ENCODE results near the gene ASCC1. TPM values are rescaled to one million over a fixed set of nuclear protein-coding genes. Genes with fewer than 3 reads are reported as not detected.
A peak's percentile ranks its signal among the peaks of the same experiment; 100 is the strongest.

The ASCC1 gene
- polyA plus RNA-seq, 2 of the 4 experiments (the other 2 are of a cell fraction), result 56.5 to 82.3 TPM

DNA sequence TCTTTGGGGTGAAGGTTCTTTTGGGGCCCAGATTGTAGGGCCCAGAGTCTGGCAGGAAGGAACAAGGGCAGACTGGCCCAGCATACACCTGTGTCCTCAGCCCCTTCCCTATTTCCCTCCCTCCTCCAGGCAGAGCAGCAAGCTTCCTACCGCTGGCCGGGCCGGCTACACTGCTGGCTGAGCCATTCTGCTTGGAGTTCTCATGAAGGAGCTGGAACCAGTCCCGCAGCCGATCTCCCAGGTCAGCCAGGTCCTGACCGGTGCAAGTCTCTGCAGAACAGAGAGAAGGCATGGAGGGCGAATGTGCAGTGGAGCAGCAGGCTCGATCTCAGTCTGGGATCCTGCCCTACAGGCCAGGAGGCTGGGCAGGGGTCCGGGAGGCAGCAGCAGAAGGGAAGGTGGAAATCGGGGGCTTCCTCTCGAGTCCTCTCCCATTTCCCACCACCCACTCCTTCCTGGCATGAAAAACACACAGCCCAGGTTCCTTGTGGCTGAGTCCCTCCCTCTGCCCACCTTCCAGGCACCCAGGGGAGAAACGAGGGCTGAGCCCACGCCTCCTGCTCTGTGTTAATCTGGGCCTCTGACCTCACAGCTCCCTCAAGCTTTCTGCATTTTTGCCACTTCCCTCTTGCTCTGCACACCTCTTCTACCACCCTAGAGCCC, 148.5 kb downstream of the ASCC1 start:
- WGBS (ENCODE audit: missing lambda C conversion rate), result 86% methylated on average over 13 of the region's 13 CpGs
- Histone ChIP-seq H3K4me1 (peaks cover 10% of the 10 kb centered on the region; the same call in 2 of the 3 replicates), H3K9me3 (peaks cover 4% of the 10 kb centered on the region; the same call in 2 of the 3 replicates), H3K4me3 (no peak overlapping the region), H3K27ac (peak overlapping the region in 1 of 2 experiments; percentile 10; a peak in 1 of 6 replicates), H3K4me2 (no peak overlapping the region)
- FAIRE-seq (no peak), ATAC-seq (no peak), DNase-seq (ENCODE audit: low read depth in 1 of 2, low spot score in 1 of 2) (no peak)
- ChIA-PET POLR2A (no interaction called here), CTCF (interaction anchor here (0.8 to 7.9 kb wide), 6 partner anchors 8 to 269 kb away, joined by 3 to 66 read pairs (median 6); no protein-coding TSS in a partner anchor)
- TF ChIP-seq FOXS1 (CRISPR knock-in tag; IDR thresholded peaks at IDR 0.05) (no peak), CBX2 (IDR thresholded peaks at IDR 0.05; ENCODE audit: borderline replicate concordance, low read depth) (no peak)

DNA sequence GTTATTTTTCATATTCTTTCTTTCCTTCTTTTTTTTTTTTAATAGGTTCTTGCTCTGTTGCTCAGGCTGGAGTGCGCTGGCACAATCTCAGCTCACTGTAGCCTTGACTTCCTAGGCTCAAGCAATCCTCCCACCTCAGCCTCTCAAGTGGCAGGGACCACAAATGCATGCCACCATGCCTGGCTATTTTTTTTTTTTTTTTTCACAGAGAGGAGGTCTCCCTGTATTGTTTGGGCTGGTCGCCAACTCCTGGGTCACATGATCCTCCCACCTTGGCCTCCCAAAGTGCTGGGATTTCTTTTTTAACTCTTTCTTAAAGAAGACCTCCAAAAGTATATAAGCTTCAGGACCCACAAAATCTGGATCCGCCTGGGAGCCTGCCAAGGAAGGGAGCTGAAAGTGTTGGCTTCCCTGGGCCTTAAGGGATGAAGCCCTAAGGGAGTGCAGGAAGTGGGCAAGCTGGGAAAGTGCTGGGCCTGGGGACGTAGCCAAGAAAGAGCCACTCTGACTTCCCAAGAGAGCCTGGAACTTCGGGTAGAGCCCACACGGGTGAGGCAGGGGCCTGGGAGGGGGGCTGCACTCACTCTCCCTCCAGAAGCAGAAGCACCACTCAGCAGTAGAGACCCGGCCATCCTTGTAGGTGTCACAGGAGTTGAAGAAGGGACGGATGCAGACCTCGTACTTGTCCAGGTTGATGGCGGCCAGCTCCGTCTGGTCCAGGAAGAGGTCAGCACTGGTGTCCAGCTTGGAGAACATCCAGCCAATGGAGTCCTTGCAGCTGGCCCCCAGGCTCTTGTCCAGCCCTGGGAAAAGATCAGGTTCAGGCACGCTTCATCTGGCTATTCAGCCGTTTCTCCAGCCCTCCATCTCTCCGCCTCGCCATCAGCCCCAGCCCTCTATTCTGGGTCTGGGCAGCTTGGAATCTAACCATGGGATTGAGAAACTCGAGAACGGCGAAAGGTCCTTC, 149.5 kb downstream of the ASCC1 start:
- ChIA-PET CTCF (interaction anchor here (0.6 to 7.9 kb wide), 10 partner anchors 9 to 270 kb away, joined by 3 to 66 read pairs (median 4); partner anchors contain the start of gene SPOCK2), POLR2A (no interaction called here)
- ATAC-seq, result no peak
- no peak for FAIRE-seq
- WGBS (ENCODE audit: missing lambda C conversion rate), result 87% methylated on average over 18 of the region's 18 CpGs
- H3K9me3 ChIP-seq, result no peaks in the 10 kb centered on the region
- H3K27ac ChIP-seq, result no peak overlapping the region
- H3K4me1 ChIP-seq, result peaks cover 10% of the 10 kb centered on the region; the same call in 2 of the 3 replicates
- no peak overlapping the region for H3K4me3 ChIP-seq
- no peak for DNase-seq (ENCODE audit: low read depth in 1 of 2, low spot score in 1 of 2)
- no peak for TF ChIP-seq JUN (IDR thresholded peaks at IDR 0.05)
- TF ChIP-seq PHF8 (IDR thresholded peaks at IDR 0.05; ENCODE audit: borderline replicate concordance, low read depth), result no peak
- TF ChIP-seq, protein P1, sequence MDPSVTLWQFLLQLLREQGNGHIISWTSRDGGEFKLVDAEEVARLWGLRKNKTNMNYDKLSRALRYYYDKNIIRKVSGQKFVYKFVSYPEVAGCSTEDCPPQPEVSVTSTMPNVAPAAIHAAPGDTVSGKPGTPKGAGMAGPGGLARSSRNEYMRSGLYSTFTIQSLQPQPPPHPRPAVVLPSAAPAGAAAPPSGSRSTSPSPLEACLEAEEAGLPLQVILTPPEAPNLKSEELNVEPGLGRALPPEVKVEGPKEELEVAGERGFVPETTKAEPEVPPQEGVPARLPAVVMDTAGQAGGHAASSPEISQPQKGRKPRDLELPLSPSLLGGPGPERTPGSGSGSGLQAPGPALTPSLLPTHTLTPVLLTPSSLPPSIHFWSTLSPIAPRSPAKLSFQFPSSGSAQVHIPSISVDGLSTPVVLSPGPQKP (IDR thresholded peaks at IDR 0.05; ENCODE audit: low read depth, low read length), result no peak
- no peak for TF ChIP-seq MAZ (IDR thresholded peaks at IDR 0.05; ENCODE audit: borderline replicate concordance, low read depth, low read length)
- TF ChIP-seq HOXB5 (CRISPR knock-in tag; IDR thresholded peaks at IDR 0.05), result no peak
- TF ChIP-seq SREBF2 (IDR thresholded peaks at IDR 0.05), result no peak
- TF ChIP-seq, protein P2, sequence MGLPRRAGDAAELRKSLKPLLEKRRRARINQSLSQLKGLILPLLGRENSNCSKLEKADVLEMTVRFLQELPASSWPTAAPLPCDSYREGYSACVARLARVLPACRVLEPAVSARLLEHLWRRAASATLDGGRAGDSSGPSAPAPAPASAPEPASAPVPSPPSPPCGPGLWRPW (IDR thresholded peaks at IDR 0.05), result no peak
- no peak for TF ChIP-seq EP300 (IDR thresholded peaks at IDR 0.05)
- no peak for TF ChIP-seq HOXA7 (CRISPR knock-in tag; IDR thresholded peaks at IDR 0.05)
- no peak for TF ChIP-seq GATA3 (IDR thresholded peaks at IDR 0.05; ENCODE audit: borderline replicate concordance)
- no peak for TF ChIP-seq ZFP36 (IDR thresholded peaks at IDR 0.05; ENCODE audit: borderline replicate concordance, partially characterized antibody)
- TF ChIP-seq KDM1A (IDR thresholded peaks at IDR 0.05; ENCODE audit: low read depth), result no peak
- TF ChIP-seq ESRRA (IDR thresholded peaks at IDR 0.05; ENCODE audit: borderline replicate concordance, low read length), result no peak
- no peak for TF ChIP-seq HEYL (CRISPR knock-in tag; IDR thresholded peaks at IDR 0.05)
- H3K4me2 ChIP-seq, result no peak overlapping the region

DNA sequence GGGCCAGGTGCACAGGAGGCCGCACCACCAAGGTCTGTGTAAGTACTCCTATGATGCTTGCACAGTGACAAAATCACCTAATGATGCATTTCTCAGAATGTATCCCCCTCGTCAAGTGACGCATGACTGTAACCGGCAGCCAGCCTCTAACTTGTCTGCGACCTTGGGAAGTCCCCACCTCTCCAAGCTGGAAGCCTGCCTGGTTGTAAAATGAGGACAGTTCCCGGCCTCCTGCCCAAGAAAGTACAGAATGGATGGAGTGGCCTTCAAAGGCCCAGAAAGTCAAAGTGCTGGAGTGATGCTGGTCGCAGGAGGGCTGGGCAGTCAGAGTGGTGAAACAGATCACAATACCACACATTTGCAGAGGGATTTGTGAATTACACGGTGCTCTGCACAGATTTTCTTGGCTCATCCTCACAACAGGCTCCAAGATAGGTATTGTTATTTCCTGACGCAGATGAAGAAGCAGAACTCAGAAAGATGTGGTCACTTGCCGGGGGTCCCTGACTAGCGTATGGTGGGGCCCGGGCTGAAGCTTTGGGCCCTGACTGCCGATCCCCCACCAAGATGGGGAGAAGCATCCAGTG, 150.5 kb downstream of the ASCC1 start:
- ChIA-PET CTCF (interaction anchor here (0.6 to 7.9 kb wide), 8 partner anchors 8 to 122 kb away, joined by 3 to 66 read pairs (median 4); partner anchors contain the start of gene SPOCK2), POLR2A (no interaction called here)
- WGBS (ENCODE audit: missing lambda C conversion rate), result 87% methylated on average over 13 of the region's 13 CpGs
- TF ChIP-seq HOXB13 (CRISPR knock-in tag; IDR thresholded peaks at IDR 0.05; ENCODE audit: low read depth) (no peak), CHD2 (IDR thresholded peaks at IDR 0.05; ENCODE audit: low read length, partially characterized antibody) (no peak), MYC (IDR thresholded peaks at IDR 0.05; ENCODE audit: borderline replicate concordance, low read length) (no peak), HOXB5 (CRISPR knock-in tag; IDR thresholded peaks at IDR 0.05) (no peak)
- TF ChIP-seq, protein P3, sequence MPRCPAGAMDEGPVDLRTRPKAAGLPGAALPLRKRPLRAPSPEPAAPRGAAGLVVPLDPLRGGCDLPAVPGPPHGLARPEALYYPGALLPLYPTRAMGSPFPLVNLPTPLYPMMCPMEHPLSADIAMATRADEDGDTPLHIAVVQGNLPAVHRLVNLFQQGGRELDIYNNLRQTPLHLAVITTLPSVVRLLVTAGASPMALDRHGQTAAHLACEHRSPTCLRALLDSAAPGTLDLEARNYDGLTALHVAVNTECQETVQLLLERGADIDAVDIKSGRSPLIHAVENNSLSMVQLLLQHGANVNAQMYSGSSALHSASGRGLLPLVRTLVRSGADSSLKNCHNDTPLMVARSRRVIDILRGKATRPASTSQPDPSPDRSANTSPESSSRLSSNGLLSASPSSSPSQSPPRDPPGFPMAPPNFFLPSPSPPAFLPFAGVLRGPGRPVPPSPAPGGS (IDR thresholded peaks at IDR 0.05), result no peak
- TF ChIP-seq, protein P2 (IDR thresholded peaks at IDR 0.05), result no peak
- Histone ChIP-seq H3K27ac (no peak overlapping the region), H3K4me1 (peaks cover 10% of the 10 kb centered on the region; the same call in 2 of the 3 replicates), H3K4me3 (no peak overlapping the region), H3K4me2 (no peak overlapping the region), H3K9me3 (no peaks in the 10 kb centered on the region)
- DNase-seq (ENCODE audit: low read depth in 1 of 2, low spot score in 1 of 2) (no peak), FAIRE-seq (no peak), ATAC-seq (no peak)
